Heart left ventricle (tissue), 16 donors: ENCODE results near the gene STOML1. TPM values are rescaled to one million over a fixed set of nuclear protein-coding genes. Genes with fewer than 3 reads are reported as not detected.
A peak's percentile ranks its signal among the peaks of the same experiment; 100 is the strongest.

Source experiments
- ATAC-seq, 4 donors: fragments of 200-7000 bp; cut with Tn5 transposase; one replicate each; pipeline ENCODE4 v1.9.1; 2020 to 2022; ENCODE audit warnings: moderate library complexity in 4 of 4, mild to moderate bottlenecking in 3 of 4, moderate number of reproducible peaks in 1 of 4
- DNase-seq, 5 donors: peaks; one replicate each; pipeline ENCODE4 v3.0.0-alpha.2; 2020
- H3K27ac ChIP-seq, 12 donors: fragments of 200-600 bp; sonication (generic) in 4 of 12; one replicate each; pipeline versions ENCODE4 v1.5.0 to v1.8.0; 2016 to 2022; ENCODE audit warnings: mild to moderate bottlenecking in 2 of 12
- H3K27me3 ChIP-seq, 9 donors: fragments of 200-600 bp; sonication (generic) in 2 of 9; one replicate each; pipeline versions ENCODE4 v1.5.1 to v1.8.0; 2016 to 2022; ENCODE audit warnings: mild to moderate bottlenecking in 3 of 9
- H3K36me3 ChIP-seq, 9 donors: fragments of 200-600 bp; sonication (generic) in 2 of 9; one replicate each; pipeline versions ENCODE4 v1.5.0 to v1.8.0; 2018 to 2022; ENCODE audit warnings: mild to moderate bottlenecking in 2 of 9
- H3K4me1 ChIP-seq, 12 donors: fragments of 200-600 bp; sonication (generic) in 4 of 12; one replicate each; pipeline versions ENCODE4 v1.5.0 to v1.8.0; 2016 to 2022; ENCODE audit warnings: mild to moderate bottlenecking in 3 of 12
- H3K4me3 ChIP-seq, 12 donors: fragments of 200-600 bp; sonication (generic) in 4 of 12; one replicate each; pipeline versions ENCODE4 v1.5.0 to v1.8.0; 2017 to 2022; ENCODE audit warnings: mild to moderate bottlenecking in 9 of 12, moderate library complexity in 4 of 12
- H3K9me3 ChIP-seq, 12 donors: fragments of 200-600 bp; sonication (generic) in 4 of 12; one replicate each; pipeline versions ENCODE4 v1.5.0 to v1.8.0; 2016 to 2022; ENCODE audit warnings: mild to moderate bottlenecking in 1 of 12
- POLR2A ChIP-seq, 2 donors: fragments of 450-650 bp; IDR thresholded peaks; one replicate each; pipeline ENCODE4 v1.6.1; 2017; ENCODE audit warnings: antibody characterized with exemption in 2 of 2, mild to moderate bottlenecking in 2 of 2, moderate library complexity in 2 of 2
- WGBS, 4 donors: extraction: QIAGEN DNeasy Blood & Tissue Kit in 2 of 4; methylation state at CpG; one replicate each; pipeline versions ENCODE4 v1.1.5 to v1.1.7; 2013 to 2018; 5-methylcytosine and 5-hydroxymethylcytosine counted together
- intact Hi-C, 10 donors: fragments of 100-400 bp; cut with DNase I; formaldehyde crosslinking; loops; one replicate each; pipeline versions ENCODE4 v1.11.1 to v1.14.2; 2022
- polyA plus RNA-seq, 2 donors: library from polyadenylated mRNA; stranded (reverse); fragments of 200-250 nt; gene quantifications; one replicate each; pipeline ENCODE4 v1.2.3, GENCODE V29; 2013
- total RNA-seq, 9 donors: library from RNA; depleted of rRNA in 2 of 9; stranded (reverse); fragments of >200 nt in 2 of 9; fragmentation: NEBNext Ultra II Directional in 3 of 9; extraction: Animal tissue kit (Norgen Biotek cat#: 25700) in 3 of 9; gene quantifications; one replicate each; pipeline versions ENCODE4 v1.1.0 to v1.2.4, GENCODE V29; 2016 to 2023
- TF ChIP-seq, protein P1 (sequence below), 12 donors: fragments of 200-600 bp; sonication (generic) in 4 of 12; IDR thresholded peaks; one replicate each; pipeline versions ENCODE4 v1.5.0 to v1.8.0; 2018 to 2022; ENCODE audit warnings: antibody characterized with exemption in 12 of 12, mild to moderate bottlenecking in 5 of 12
- donor health status: ischemic (EF 13 %, LVEDD 7.1; RV severe dilation, severe dysfunction).
- donor health status: healthy with polysubstance abuse.
- donor health status: DM: no; HTN: yes; CAD: no.
- donor health status: DM: no; HTN: no; CAD: no.
- donor health status: ischemic (EF 25% LVEDD 6.9; RV normal size, moderate dysfunction).
- donor health status: ischemic (EF 25% LVEDD 5.7; RV mildly dilated, moderate dysfunction).
- donor health status: healthy.
- donor health status: DM: yes; HTN: yes; CAD: no.
- donor health status: ischemic (EF 35%, LVEDD 5.7; RV mildly dilated, moderate dysfunction).
- donor health status: nonischemic (EF 11% LVEDD 7.7; RV severe dilation, severe dysfunction).
- donor health status: DM: yes; HTN: yes; CAD: no.
- donor health status: PGD.
- donor health status: ischemic (EF 29% LVEDD 5.4; RV normal size, mild dysfunction).
- donor health status: nonischemic (EF 23%, LVEDD 6.1; RV moderate dilation, normal function).

Gene STOML1
- total and polyA plus RNA-seq, 11 donors: 25.0 to 41.1 (median 27.7) TPM

DNA sequence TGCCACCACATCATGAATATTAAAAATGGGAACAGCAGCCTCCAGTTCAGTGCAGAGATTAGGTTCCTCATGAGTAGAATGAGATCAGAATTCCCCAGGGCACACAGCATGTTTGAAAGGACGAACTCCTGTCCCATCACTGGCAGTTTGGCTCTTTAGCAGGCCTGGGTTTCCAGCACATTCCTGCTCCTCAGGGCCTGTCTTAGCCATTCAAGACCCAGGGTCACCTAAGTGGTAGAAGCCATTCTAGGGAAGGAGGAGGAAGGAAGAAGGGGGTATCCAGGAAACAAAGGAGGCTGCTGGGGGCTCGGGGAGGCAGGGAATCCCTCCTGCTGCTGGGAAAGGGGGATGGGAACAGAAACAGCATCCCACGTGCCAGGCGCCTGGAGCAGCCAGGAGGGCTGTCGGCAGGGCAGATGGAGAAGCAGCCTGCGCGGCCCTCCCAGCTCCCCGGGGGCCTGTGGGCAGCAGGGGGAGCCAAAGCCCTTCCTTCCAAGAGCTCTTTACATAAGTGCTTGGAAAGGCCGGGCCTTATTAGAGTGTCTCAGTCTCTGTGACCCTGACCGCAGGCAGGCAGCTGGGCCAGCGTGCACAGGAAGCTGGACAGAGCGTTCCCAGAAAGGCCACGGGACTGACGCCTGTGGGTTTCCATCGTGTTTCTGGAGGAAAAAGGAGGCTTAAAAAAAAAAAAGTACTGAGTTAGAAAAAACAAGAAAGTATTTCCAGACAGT lies 41.1 kb downstream of the STOML1 start:
- no peaks in the 10 kb centered on the region for H3K27me3 ChIP-seq
- 2 to 4% (median 4%) methylated on average over 12 to 15 of the region's 15 CpGs for WGBS, 4 donors
- intact Hi-C loops: loop anchor here in 5 of 10 donors (1.0 to 10.0 kb wide), 4 partner anchors 13 to 56 kb away; no protein-coding TSS in a partner anchor
- TF ChIP-seq, protein P1, sequence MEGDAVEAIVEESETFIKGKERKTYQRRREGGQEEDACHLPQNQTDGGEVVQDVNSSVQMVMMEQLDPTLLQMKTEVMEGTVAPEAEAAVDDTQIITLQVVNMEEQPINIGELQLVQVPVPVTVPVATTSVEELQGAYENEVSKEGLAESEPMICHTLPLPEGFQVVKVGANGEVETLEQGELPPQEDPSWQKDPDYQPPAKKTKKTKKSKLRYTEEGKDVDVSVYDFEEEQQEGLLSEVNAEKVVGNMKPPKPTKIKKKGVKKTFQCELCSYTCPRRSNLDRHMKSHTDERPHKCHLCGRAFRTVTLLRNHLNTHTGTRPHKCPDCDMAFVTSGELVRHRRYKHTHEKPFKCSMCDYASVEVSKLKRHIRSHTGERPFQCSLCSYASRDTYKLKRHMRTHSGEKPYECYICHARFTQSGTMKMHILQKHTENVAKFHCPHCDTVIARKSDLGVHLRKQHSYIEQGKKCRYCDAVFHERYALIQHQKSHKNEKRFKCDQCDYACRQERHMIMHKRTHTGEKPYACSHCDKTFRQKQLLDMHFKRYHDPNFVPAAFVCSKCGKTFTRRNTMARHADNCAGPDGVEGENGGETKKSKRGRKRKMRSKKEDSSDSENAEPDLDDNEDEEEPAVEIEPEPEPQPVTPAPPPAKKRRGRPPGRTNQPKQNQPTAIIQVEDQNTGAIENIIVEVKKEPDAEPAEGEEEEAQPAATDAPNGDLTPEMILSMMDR (IDR thresholded peaks at IDR 0.05): peak; percentile 76 to 94 (median 88)
- no peak for TF ChIP-seq POLR2A (IDR thresholded peaks at IDR 0.05)
- peaks cover 0 to 48% (median 27%) of the 10 kb centered on the region in 9 donors for H3K36me3 ChIP-seq
- H3K4me3 ChIP-seq: no peak overlapping the region
- ATAC-seq (peak; percentile 91 to 97 (median 93)), DNase-seq (peak; percentile 93 to 97 (median 95))
- H3K4me1 ChIP-seq: peaks cover 9 to 42% (median 31%) of the 10 kb centered on the region in 12 donors
- no peaks in the 10 kb centered on the region for H3K9me3 ChIP-seq
- H3K27ac ChIP-seq: peak overlapping the region; percentile 84 to 98 (median 93)

DNA sequence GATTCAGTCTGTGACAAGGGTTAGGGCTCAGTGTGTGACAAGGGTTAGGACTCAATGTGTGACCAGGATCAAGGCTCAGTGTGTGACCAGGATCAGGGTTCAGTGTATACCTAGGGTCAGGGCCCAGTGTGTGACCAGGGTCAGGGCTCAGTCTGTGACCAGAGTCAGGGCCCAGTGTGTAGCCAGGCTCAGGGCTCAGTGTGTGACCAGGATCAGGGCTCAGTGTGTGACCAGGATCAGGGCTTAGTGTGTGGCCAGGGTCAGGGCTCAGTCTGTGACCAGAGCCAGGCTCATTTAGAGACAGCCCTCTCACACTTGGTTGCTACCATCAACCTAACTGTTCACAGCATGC lies 41.6 kb downstream of the STOML1 start:
- ATAC-seq: peak in 1 of 4 donors; percentile 0
- H3K4me1 ChIP-seq: peaks cover 9 to 39% (median 31%) of the 10 kb centered on the region in 12 donors
- intact Hi-C loops: loop anchor here in 3 of 10 donors (2.0 to 10.0 kb wide), 3 partner anchors 14 to 56 kb away; no protein-coding TSS in a partner anchor
- no peaks in the 10 kb centered on the region for H3K27me3 ChIP-seq
- no peaks in the 10 kb centered on the region for H3K9me3 ChIP-seq
- peak overlapping the region; percentile 84 to 98 (median 93) for H3K27ac ChIP-seq
- TF ChIP-seq POLR2A (IDR thresholded peaks at IDR 0.05): no peak
- TF ChIP-seq, protein P1 (IDR thresholded peaks at IDR 0.05): no peak
- DNase-seq: peak in 1 of 5 donors; percentile 30
- H3K36me3 ChIP-seq: peaks cover 0 to 50% (median 27%) of the 10 kb centered on the region in 9 donors
- no peak overlapping the region for H3K4me3 ChIP-seq

DNA sequence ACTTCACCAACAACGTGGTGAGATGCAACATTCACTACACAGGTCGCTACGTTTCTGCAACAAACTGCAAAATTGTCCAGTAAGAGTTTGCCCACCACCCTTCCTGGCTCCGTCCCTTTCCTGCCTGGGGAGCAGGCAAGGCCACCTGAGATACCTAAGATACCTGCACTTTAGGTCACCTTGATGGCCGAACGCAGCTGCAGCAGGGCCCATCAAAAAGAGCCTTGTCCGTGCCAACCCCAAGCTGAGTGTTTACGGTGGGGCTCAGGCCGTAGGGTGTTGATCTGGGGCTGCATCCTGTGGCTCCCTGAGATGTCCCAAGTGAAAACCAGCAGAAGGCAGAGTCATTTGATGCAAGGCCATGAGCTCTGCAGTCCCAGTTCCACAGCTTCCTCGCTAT lies 42.6 kb downstream of the STOML1 start:
- no peak overlapping the region for H3K27ac ChIP-seq
- ATAC-seq (no peak), DNase-seq (peak in 2 of 5 donors; percentile 25 to 34)
- TF ChIP-seq, protein P1 (IDR thresholded peaks at IDR 0.05): no peak
- H3K9me3 ChIP-seq: no peaks in the 10 kb centered on the region
- no peak overlapping the region for H3K4me3 ChIP-seq
- intact Hi-C loops: no loop called here
- no peaks in the 10 kb centered on the region for H3K27me3 ChIP-seq
- WGBS, 4 donors: 92 to 94% (median 93%) methylated on average over 9 to 10 of the region's 10 CpGs
- H3K36me3 ChIP-seq: peaks cover 0 to 50% (median 27%) of the 10 kb centered on the region in 9 donors
- H3K4me1 ChIP-seq: peaks cover 9 to 46% (median 31%) of the 10 kb centered on the region in 12 donors

DNA sequence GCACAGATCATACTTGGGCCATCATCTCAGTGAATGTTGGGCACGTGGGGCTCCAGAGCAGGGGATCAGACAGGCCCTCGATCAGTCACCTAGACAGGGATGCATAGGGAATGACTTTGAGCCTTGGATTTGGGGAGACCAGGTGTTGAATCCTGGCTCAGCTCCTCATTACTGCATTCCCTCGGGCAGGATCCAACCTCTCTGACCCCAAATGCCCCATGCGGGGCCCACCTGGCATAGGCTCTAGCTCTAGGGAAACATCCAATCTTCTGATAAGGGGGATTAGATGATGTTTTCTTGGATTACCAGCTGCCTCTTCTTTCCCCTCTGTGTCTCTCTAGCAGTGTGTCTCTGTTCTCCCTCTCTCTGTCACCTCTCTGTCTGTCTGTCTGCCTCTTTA lies 43.1 kb downstream of the STOML1 start:
- peaks cover 9 to 50% (median 33%) of the 10 kb centered on the region in 12 donors for H3K4me1 ChIP-seq
- H3K27me3 ChIP-seq: no peaks in the 10 kb centered on the region
- no peak overlapping the region for H3K27ac ChIP-seq
- intact Hi-C loops: no loop called here
- H3K4me3 ChIP-seq: no peak overlapping the region
- ATAC-seq (no peak), DNase-seq (peak in 2 of 5 donors; percentile 10 to 17)
- H3K36me3 ChIP-seq: peaks cover 0 to 50% (median 27%) of the 10 kb centered on the region in 9 donors
- WGBS, 4 donors: 65 to 83% (median 78%) methylated on average over 2 to 4 of the region's 4 CpGs
- no peak for TF ChIP-seq POLR2A (IDR thresholded peaks at IDR 0.05)
- TF ChIP-seq, protein P1 (IDR thresholded peaks at IDR 0.05): no peak
- no peaks in the 10 kb centered on the region for H3K9me3 ChIP-seq
